ENCODE measurements around the gene WDR73. TPM values are rescaled to one million over a fixed set of nuclear protein-coding genes. Genes with fewer than 3 reads are reported as not detected.

WDR73 gene
- total RNA-seq, 1 experiment from 2014 or later: 20.8 TPM

DNA sequence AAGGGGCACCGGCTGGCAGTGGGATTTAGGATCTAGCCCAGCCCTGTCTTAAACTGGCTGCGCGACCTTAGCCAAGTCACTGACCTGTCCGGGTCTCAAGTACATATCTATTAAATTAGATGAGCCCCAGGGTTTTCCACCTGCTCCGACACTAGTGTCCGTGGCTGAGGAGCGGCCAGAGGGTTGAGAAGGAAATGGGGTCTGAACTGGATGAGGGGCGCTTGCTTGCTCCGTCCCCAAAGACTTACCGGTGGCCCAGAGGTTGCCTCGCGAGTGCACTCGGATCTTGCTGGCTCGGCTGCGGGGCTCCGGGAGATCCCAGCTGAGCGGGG lies 3.6 kb upstream of the WDR73 start:
- H3K9me2 ChIP-seq (replicated peaks; ENCODE audit: low read length): no peaks in the 10 kb centered on the region
- TF ChIP-seq EZH2phosphoT487 (IDR thresholded peaks at IDR 0.05; ENCODE audit: borderline replicate concordance, low read length) (no peak), EZH2 (IDR thresholded peaks at IDR 0.05; ENCODE audit: low read length, unreplicated experiment) (no peak)
- POLR2A ChIA-PET (ENCODE audit: unreplicated experiment): no interaction called here
- H3K9ac ChIP-seq (ENCODE audit: low read length): peak overlapping the region; percentile 75; the same call in 1 of the 2 replicates
- no TSS peak for BruUV-seq (replicated peaks)
- CTCF ChIA-PET: no interaction called here
- peaks cover 26% of the 10 kb centered on the region for H3K4me1 ChIP-seq (ENCODE audit: insufficient read depth, low read length)
- peaks cover 14% of the 10 kb centered on the region for H3K79me2 ChIP-seq (ENCODE audit: low read length)
- H3K4me3 ChIP-seq (ENCODE audit: low read length): peak overlapping the region; percentile 69
- peak overlapping the region; percentile 88 for H2AFZ ChIP-seq (ENCODE audit: low read length)
- no peaks in the 10 kb centered on the region for H3K27me3 ChIP-seq (ENCODE audit: low read length)
- H3K4me2 ChIP-seq (ENCODE audit: low read length): peak overlapping the region; percentile 82
- no peaks in the 10 kb centered on the region for H3F3A ChIP-seq (ENCODE audit: low read length, unreplicated experiment)
- no peaks in the 10 kb centered on the region for H4K20me1 ChIP-seq (ENCODE audit: low read length)
- no peaks in the 10 kb centered on the region for H3K9me3 ChIP-seq (ENCODE audit: low read length)
- no peak for DNase-seq
- intact Hi-C loops (cut with micrococcal nuclease): loop anchor here (1.0 kb wide), 1 partner anchor 271 kb away; no protein-coding TSS in a partner anchor
- no peak overlapping the region for H3K27ac ChIP-seq (ENCODE audit: low read length)
- no peak for ATAC-seq
- no peaks in the 10 kb centered on the region for H3K36me3 ChIP-seq (ENCODE audit: low read depth, low read length)

DNA sequence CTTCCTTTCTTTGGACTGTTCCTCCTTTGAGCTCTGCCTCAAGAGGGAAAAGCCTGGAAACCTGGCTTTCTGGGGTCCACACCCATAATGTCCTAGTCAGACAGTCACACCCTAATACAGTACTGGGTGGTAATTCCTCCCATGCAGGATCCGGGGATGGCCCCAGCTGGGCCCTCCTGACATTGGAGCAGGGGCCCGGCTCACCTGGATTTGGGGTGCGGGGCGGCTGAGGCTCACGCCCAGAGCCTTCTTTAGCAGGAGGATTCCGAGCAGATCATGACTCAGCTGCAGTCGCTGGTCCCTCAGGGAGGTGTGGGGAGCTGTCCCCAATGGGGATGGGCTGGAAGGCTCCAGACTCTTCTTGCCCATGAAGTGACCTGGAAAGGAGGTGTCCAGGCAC lies 2.9 kb upstream of the WDR73 start:
- Histone ChIP-seq H3F3A (ENCODE audit: low read length, unreplicated experiment) (no peaks in the 10 kb centered on the region), H3K9me3 (ENCODE audit: low read length) (no peaks in the 10 kb centered on the region), H3K9ac (ENCODE audit: low read length) (no peak overlapping the region), H3K4me1 (ENCODE audit: insufficient read depth, low read length) (peaks cover 34% of the 10 kb centered on the region), H3K4me3 (ENCODE audit: low read length) (no peak overlapping the region), H3K4me2 (ENCODE audit: low read length) (0 out of 2 replicates have a peak overlapping the region, but pooled peaks have one; percentile 82), H3K27me3 (ENCODE audit: low read length) (no peaks in the 10 kb centered on the region), H3K36me3 (ENCODE audit: low read depth, low read length) (0 out of 2 replicates have a peak, but pooled peaks cover 5% of the 10 kb centered on the region), H3K27ac (ENCODE audit: low read length) (no peak overlapping the region), H3K79me2 (ENCODE audit: low read length) (peaks cover 21% of the 10 kb centered on the region), H4K20me1 (ENCODE audit: low read length) (no peaks in the 10 kb centered on the region), H3K9me2 (replicated peaks; ENCODE audit: low read length) (no peaks in the 10 kb centered on the region), H2AFZ (ENCODE audit: low read length) (no peak overlapping the region)
- no peak for DNase-seq
- BruUV-seq (replicated peaks): no TSS peak
- CTCF ChIA-PET: no interaction called here
- intact Hi-C loops (cut with micrococcal nuclease): no loop called here
- POLR2A ChIA-PET (ENCODE audit: unreplicated experiment): no interaction called here
- ATAC-seq: no peak
- no peak for TF ChIP-seq EZH2 (IDR thresholded peaks at IDR 0.05; ENCODE audit: low read length, unreplicated experiment)
- TF ChIP-seq, protein P1, sequence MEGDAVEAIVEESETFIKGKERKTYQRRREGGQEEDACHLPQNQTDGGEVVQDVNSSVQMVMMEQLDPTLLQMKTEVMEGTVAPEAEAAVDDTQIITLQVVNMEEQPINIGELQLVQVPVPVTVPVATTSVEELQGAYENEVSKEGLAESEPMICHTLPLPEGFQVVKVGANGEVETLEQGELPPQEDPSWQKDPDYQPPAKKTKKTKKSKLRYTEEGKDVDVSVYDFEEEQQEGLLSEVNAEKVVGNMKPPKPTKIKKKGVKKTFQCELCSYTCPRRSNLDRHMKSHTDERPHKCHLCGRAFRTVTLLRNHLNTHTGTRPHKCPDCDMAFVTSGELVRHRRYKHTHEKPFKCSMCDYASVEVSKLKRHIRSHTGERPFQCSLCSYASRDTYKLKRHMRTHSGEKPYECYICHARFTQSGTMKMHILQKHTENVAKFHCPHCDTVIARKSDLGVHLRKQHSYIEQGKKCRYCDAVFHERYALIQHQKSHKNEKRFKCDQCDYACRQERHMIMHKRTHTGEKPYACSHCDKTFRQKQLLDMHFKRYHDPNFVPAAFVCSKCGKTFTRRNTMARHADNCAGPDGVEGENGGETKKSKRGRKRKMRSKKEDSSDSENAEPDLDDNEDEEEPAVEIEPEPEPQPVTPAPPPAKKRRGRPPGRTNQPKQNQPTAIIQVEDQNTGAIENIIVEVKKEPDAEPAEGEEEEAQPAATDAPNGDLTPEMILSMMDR (conservative IDR thresholded peaks at IDR 0.05; ENCODE audit: low read depth, low read length): no peak
- TF ChIP-seq EZH2phosphoT487 (IDR thresholded peaks at IDR 0.05; ENCODE audit: borderline replicate concordance, low read length): no peak

DNA sequence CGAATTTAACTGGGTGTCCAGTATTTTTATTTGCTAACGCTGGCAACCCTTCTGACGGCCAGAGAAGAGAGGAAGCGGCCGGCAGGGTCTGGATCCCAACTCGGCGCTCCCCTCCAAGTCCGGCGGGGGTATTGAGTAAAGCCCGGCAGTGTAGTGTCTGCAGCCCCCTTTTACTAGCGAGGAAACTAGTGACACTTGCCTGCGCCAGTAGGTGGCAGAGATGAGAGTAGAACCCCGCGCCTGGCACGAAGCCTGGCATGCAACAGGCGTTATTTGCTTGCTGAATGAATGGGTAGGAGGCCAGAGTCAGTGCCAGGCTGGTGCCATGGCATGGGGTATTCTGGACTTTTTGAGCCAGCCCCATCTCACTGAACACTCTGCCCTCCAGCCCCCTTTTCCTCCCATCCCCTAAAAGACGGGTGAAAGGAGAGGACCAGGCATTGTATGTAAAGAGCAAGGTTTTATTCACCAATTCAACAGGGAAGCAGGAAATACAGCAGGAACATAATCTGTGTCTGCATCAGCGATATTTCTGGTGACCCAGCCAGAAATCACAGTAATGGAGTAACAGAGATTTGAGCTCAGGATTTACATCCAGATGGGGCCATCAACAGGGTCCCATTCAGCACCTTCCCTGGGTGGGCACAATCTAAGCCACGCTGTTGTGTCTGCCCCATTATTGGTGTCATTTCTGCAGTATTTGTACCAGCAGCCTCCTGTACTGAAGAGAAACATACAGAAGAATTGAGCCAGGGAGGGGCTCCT lies 788 bp upstream of the WDR73 start:
- H3K27me3 ChIP-seq (ENCODE audit: low read length): no peaks in the 10 kb centered on the region
- no peaks in the 10 kb centered on the region for H3K9me3 ChIP-seq (ENCODE audit: low read length)
- peak overlapping the region; percentile 88 for H2AFZ ChIP-seq (ENCODE audit: low read length)
- no peaks in the 10 kb centered on the region for H3F3A ChIP-seq (ENCODE audit: low read length, unreplicated experiment)
- H3K9ac ChIP-seq (ENCODE audit: low read length): peak overlapping the region; percentile 96
- peaks cover 32% of the 10 kb centered on the region for H3K79me2 ChIP-seq (ENCODE audit: low read length)
- DNase-seq: peak; percentile 82
- peak overlapping the region; percentile 91 for H3K4me3 ChIP-seq (ENCODE audit: low read length)
- TF ChIP-seq EZH2 (IDR thresholded peaks at IDR 0.05; ENCODE audit: low read length, unreplicated experiment): no peak
- TF ChIP-seq, protein P1 (conservative IDR thresholded peaks at IDR 0.05; ENCODE audit: low read depth, low read length): peak; percentile 76
- ChIA-PET POLR2A (ENCODE audit: unreplicated experiment) (interaction anchor here (0.6 to 0.9 kb wide), 3 partner anchors 41 to 273 kb away, joined by 3 to 20 read pairs (median 3); no protein-coding TSS in a partner anchor), CTCF (no interaction called here)
- H3K4me1 ChIP-seq (ENCODE audit: insufficient read depth, low read length): peaks cover 34% of the 10 kb centered on the region
- peak overlapping the region; percentile 98 for H3K4me2 ChIP-seq (ENCODE audit: low read length)
- peak; percentile 46 for ATAC-seq
- peaks cover 9% of the 10 kb centered on the region; the same call in 1 of the 2 replicates for H3K36me3 ChIP-seq (ENCODE audit: low read depth, low read length)
- peak overlapping the region; percentile 59 for H3K27ac ChIP-seq (ENCODE audit: low read length)
- intact Hi-C loops (cut with micrococcal nuclease): loop anchor here (1.0 kb wide), 1 partner anchor 93 kb away; the partner anchor contains the start of gene ZNF592
- H3K9me2 ChIP-seq (replicated peaks; ENCODE audit: low read length): no peaks in the 10 kb centered on the region
- H4K20me1 ChIP-seq (ENCODE audit: low read length): no peaks in the 10 kb centered on the region
- BruUV-seq (replicated peaks): TSS peak; percentile 86

Data from PC-3 (cell line).